MG63 (cell line): ENCODE measurements around the gene EPAS1. TPM values are rescaled to one million over a fixed set of nuclear protein-coding genes. Genes with fewer than 3 reads are reported as not detected.

Source experiments
- DNase-seq: peaks from one replicate; pipeline ENCODE4 v3.0.0-alpha.2; 2020
- H3K27me3 ChIP-seq: fragments of 250-450 bp; sonication (Bioruptor Pico); 2 replicates; pipeline ENCODE4 v1.5.1; 2020; ENCODE audit warnings: mild to moderate bottlenecking, moderate library complexity
- H3K36me3 ChIP-seq: fragments of 250-450 bp; sonication (Bioruptor Pico); 2 replicates; pipeline ENCODE4 v1.5.1; 2020; ENCODE audit warnings: mild to moderate bottlenecking, moderate library complexity
- H3K4me3 ChIP-seq: fragments of 250-450 bp; sonication (Bioruptor Pico); 2 replicates; pipeline ENCODE4 v1.5.1; 2020; ENCODE audit warnings: mild to moderate bottlenecking, moderate library complexity
- H3K9me3 ChIP-seq: fragments of 250-450 bp; sonication (Bioruptor Pico); 2 replicates; pipeline ENCODE4 v1.5.1; 2020; ENCODE audit warnings: mild to moderate bottlenecking, moderate library complexity
- total RNA-seq: library from RNA; depleted of rRNA; stranded (reverse); fragments of >200 nt; shearing (Covaris generic); gene quantifications from 2 replicates; pipeline ENCODE4 v1.2.3, GENCODE V29; 2014; ENCODE audit warnings: low replicate concordance

EPAS1 gene
- total RNA-seq, 1 experiment from 2014 or later, result 27.6 TPM

GRCh38 chr2:46339200-46339599, 42.0 kb downstream of the EPAS1 start:
- no peaks in the 10 kb centered on the region for H3K27me3 ChIP-seq
- no peaks in the 10 kb centered on the region for H3K9me3 ChIP-seq
- H3K36me3 ChIP-seq, result peaks cover 4% of the 10 kb centered on the region
- H3K4me3 ChIP-seq, result no peak overlapping the region
- DNase-seq, result no peak

GRCh38 chr2:46339676-46340459, 42.7 kb downstream of the EPAS1 start:
- DNase-seq, result no peak
- peaks cover 5% of the 10 kb centered on the region for H3K36me3 ChIP-seq
- no peak overlapping the region for H3K4me3 ChIP-seq
- no peaks in the 10 kb centered on the region for H3K27me3 ChIP-seq
- no peaks in the 10 kb centered on the region for H3K9me3 ChIP-seq

- Histone ChIP-seq H3K36me3 (peaks cover 9% of the 10 kb centered on the region), H3K4me3 (no peak overlapping the region), H3K27me3 (no peaks in the 10 kb centered on the region), H3K9me3 (no peaks in the 10 kb centered on the region)
- DNase-seq, result no peak
Measured at GRCh38 chr2:46340740-46341420, 43.7 kb downstream of the EPAS1 start.

- Histone ChIP-seq H3K4me3 (no peak overlapping the region), H3K9me3 (no peaks in the 10 kb centered on the region), H3K27me3 (no peaks in the 10 kb centered on the region), H3K36me3 (peaks cover 23% of the 10 kb centered on the region)
- DNase-seq, result no peak
Measured at GRCh38 chr2:46342566-46343315, 45.5 kb downstream of the EPAS1 start.

- H3K27me3 ChIP-seq, result no peaks in the 10 kb centered on the region
- H3K9me3 ChIP-seq, result no peaks in the 10 kb centered on the region
- no peak for DNase-seq
- peaks cover 36% of the 10 kb centered on the region for H3K36me3 ChIP-seq
- no peak overlapping the region for H3K4me3 ChIP-seq
Measured at GRCh38 chr2:46344706-46345105, 47.5 kb downstream of the EPAS1 start.

GRCh38 chr2:46345775-46346174, 48.6 kb downstream of the EPAS1 start:
- DNase-seq, result no peak
- H3K4me3 ChIP-seq, result no peak overlapping the region
- H3K9me3 ChIP-seq, result no peaks in the 10 kb centered on the region
- peaks cover 46% of the 10 kb centered on the region for H3K36me3 ChIP-seq
- H3K27me3 ChIP-seq, result no peaks in the 10 kb centered on the region

- peaks cover 55% of the 10 kb centered on the region for H3K36me3 ChIP-seq
- DNase-seq, result no peak
Measured at GRCh38 chr2:46346719-46347118, 49.5 kb downstream of the EPAS1 start.

GRCh38 chr2:46347648-46348280, 50.6 kb downstream of the EPAS1 start:
- Histone ChIP-seq H3K27me3 (no peaks in the 10 kb centered on the region), H3K4me3 (no peak overlapping the region), H3K36me3 (peaks cover 64% of the 10 kb centered on the region), H3K9me3 (no peaks in the 10 kb centered on the region)
- DNase-seq, result no peak

More at GRCh38 chr2:46346719-46347118, 49.5 kb downstream of the EPAS1 start:
- no peaks in the 10 kb centered on the region for H3K27me3 ChIP-seq
- no peak overlapping the region for H3K4me3 ChIP-seq
- no peaks in the 10 kb centered on the region for H3K9me3 ChIP-seq

- Histone ChIP-seq H3K9me3 (no peaks in the 10 kb centered on the region), H3K27me3 (no peaks in the 10 kb centered on the region), H3K36me3 (peaks cover 78% of the 10 kb centered on the region), H3K4me3 (no peak overlapping the region)
- no peak for DNase-seq
Measured at GRCh38 chr2:46349115-46349547, 51.9 kb downstream of the EPAS1 start.

- Histone ChIP-seq H3K27me3 (no peaks in the 10 kb centered on the region), H3K36me3 (peaks cover 82% of the 10 kb centered on the region), H3K9me3 (no peaks in the 10 kb centered on the region), H3K4me3 (no peak overlapping the region)
- no peak for DNase-seq
Measured at GRCh38 chr2:46350029-46350689, 53.0 kb downstream of the EPAS1 start.

GRCh38 chr2:46351098-46351749, 54.0 kb downstream of the EPAS1 start:
- H3K36me3 ChIP-seq, result peaks cover 91% of the 10 kb centered on the region
- no peak for DNase-seq
- H3K27me3 ChIP-seq, result no peaks in the 10 kb centered on the region
- no peak overlapping the region for H3K4me3 ChIP-seq
- no peaks in the 10 kb centered on the region for H3K9me3 ChIP-seq

GRCh38 chr2:46351750-46352138, 54.5 kb downstream of the EPAS1 start:
- DNase-seq, result no peak
- H3K27me3 ChIP-seq, result no peaks in the 10 kb centered on the region
- no peak overlapping the region for H3K4me3 ChIP-seq
- H3K9me3 ChIP-seq, result no peaks in the 10 kb centered on the region
- peaks cover 92% of the 10 kb centered on the region for H3K36me3 ChIP-seq

GRCh38 chr2:46352621-46353020, 55.4 kb downstream of the EPAS1 start:
- H3K4me3 ChIP-seq, result no peak overlapping the region
- H3K36me3 ChIP-seq, result peaks cover 93% of the 10 kb centered on the region
- no peaks in the 10 kb centered on the region for H3K9me3 ChIP-seq

GRCh38 chr2:46353509-46353908, 56.3 kb downstream of the EPAS1 start:
- no peak for DNase-seq
- Histone ChIP-seq H3K27me3 (no peaks in the 10 kb centered on the region), H3K4me3 (no peak overlapping the region), H3K9me3 (no peaks in the 10 kb centered on the region), H3K36me3 (peaks cover 93% of the 10 kb centered on the region)

More at GRCh38 chr2:46352621-46353020, 55.4 kb downstream of the EPAS1 start:
- no peak for DNase-seq
- H3K27me3 ChIP-seq, result no peaks in the 10 kb centered on the region

- Histone ChIP-seq H3K4me3 (no peak overlapping the region), H3K36me3 (peaks cover 94% of the 10 kb centered on the region), H3K9me3 (no peaks in the 10 kb centered on the region), H3K27me3 (no peaks in the 10 kb centered on the region)
- no peak for DNase-seq
Measured at GRCh38 chr2:46355756-46356155, 58.5 kb downstream of the EPAS1 start.

- Histone ChIP-seq H3K36me3 (peaks cover 94% of the 10 kb centered on the region), H3K4me3 (no peak overlapping the region), H3K9me3 (no peaks in the 10 kb centered on the region), H3K27me3 (no peaks in the 10 kb centered on the region)
- no peak for DNase-seq
Measured at GRCh38 chr2:46356991-46357390, 59.8 kb downstream of the EPAS1 start.
